ENCODE results near the gene COL6A1.

- no peak for TF ChIP-seq EZH2 (IDR thresholded peaks at IDR 0.05; ENCODE audit: borderline replicate concordance, low read depth, low read length, severe bottlenecking)
- TF ChIP-seq, protein P1, sequence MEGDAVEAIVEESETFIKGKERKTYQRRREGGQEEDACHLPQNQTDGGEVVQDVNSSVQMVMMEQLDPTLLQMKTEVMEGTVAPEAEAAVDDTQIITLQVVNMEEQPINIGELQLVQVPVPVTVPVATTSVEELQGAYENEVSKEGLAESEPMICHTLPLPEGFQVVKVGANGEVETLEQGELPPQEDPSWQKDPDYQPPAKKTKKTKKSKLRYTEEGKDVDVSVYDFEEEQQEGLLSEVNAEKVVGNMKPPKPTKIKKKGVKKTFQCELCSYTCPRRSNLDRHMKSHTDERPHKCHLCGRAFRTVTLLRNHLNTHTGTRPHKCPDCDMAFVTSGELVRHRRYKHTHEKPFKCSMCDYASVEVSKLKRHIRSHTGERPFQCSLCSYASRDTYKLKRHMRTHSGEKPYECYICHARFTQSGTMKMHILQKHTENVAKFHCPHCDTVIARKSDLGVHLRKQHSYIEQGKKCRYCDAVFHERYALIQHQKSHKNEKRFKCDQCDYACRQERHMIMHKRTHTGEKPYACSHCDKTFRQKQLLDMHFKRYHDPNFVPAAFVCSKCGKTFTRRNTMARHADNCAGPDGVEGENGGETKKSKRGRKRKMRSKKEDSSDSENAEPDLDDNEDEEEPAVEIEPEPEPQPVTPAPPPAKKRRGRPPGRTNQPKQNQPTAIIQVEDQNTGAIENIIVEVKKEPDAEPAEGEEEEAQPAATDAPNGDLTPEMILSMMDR (IDR thresholded peaks at IDR 0.05; ENCODE audit: extremely low read depth in 1 of 2, insufficient read depth in 1 of 2, low read depth in 1 of 2, low read length in 2 of 2): no peak
- TF ChIP-seq POLR2A (IDR thresholded peaks at IDR 0.05; ENCODE audit: low read depth, low read length): no peak
- TF ChIP-seq MYC (IDR thresholded peaks at IDR 0.05; ENCODE audit: low read depth, low read length): no peak
These were observed 39.8 kb downstream of the COL6A1 start for GRCh38 chr21:46021398-46021797.

All from endothelial cell of umbilical vein (primary cell).